OCI-LY3 (cell line): ENCODE data around the gene FOXJ3.

Source experiments
- H2AFZ ChIP-seq: fragments of 200-600, 300-600 bp; shearing (Covaris generic); 2 replicates; pipeline ENCODE4 v1.6.0; 2014; ENCODE audit warnings: antibody characterized with exemption, low read depth, low read length
- H3K27ac ChIP-seq: fragments of 200-600, 300-600 bp; sonication (generic); 2 replicates; pipeline ENCODE4 v1.5.1; 2014; ENCODE audit warnings: mild to moderate bottlenecking, low read length, moderate library complexity, mixed read lengths
- H3K27me3 ChIP-seq: fragments of 200-600, 300-600 bp; sonication (generic); 2 replicates; pipeline ENCODE4 v1.6.1; 2014; ENCODE audit warnings: low read depth, low read length, mixed read lengths
- H3K36me3 ChIP-seq: fragments of 200-600, 300-600 bp; sonication (generic); replicated peaks from 2 replicates; pipeline ENCODE3; 2014; ENCODE audit warnings: low read depth, low read length, mixed read lengths
- H3K4me1 ChIP-seq: fragments of 300-600, 200-600 bp; sonication (generic); 2 replicates; pipeline ENCODE4 v1.6.1; 2014; ENCODE audit warnings: low read length, mixed read lengths
- H3K4me2 ChIP-seq: fragments of 200-600, 300-600 bp; sonication (generic); 2 replicates; pipeline ENCODE4 v1.6.1; 2014; ENCODE audit warnings: low read length, mixed read lengths
- H3K4me3 ChIP-seq: fragments of 300-600, 200-600 bp; sonication (generic); 2 replicates; pipeline ENCODE4 v1.5.1; 2014; ENCODE audit warnings: antibody characterized with exemption, mild to moderate bottlenecking, low read length, moderate library complexity
- H3K79me2 ChIP-seq: fragments of 300-600, 200-600 bp; shearing (Covaris generic); 2 replicates; pipeline ENCODE4 v1.6.1; 2014; ENCODE audit warnings: mild to moderate bottlenecking, low read length, mixed read lengths
- H3K9ac ChIP-seq: fragments of 300-600, 200-600 bp; shearing (Covaris generic); 2 replicates; pipeline ENCODE4 v1.6.0; 2014; ENCODE audit warnings: mild to moderate bottlenecking, low read length, moderate library complexity
- H3K9me3 ChIP-seq: fragments of 200-600, 300-600 bp; shearing (Covaris generic); 2 replicates; pipeline ENCODE4 v1.6.1; 2014; ENCODE audit warnings: low read length, mixed read lengths; ENCODE audit not compliant: insufficient read depth
- H4K20me1 ChIP-seq: fragments of 200-600, 300-600 bp; sonication (generic); 2 replicates; pipeline ENCODE4 v1.6.1; 2016; ENCODE audit warnings: low read length, mixed read lengths; ENCODE audit not compliant: insufficient read depth
- EZH2phosphoT487 ChIP-seq: fragments of 200-600 bp; shearing (Covaris generic); IDR thresholded peaks from 2 replicates; pipeline ENCODE4 v1.6.1; 2018; ENCODE audit warnings: antibody characterized with exemption, mixed run types, low read depth
- TF ChIP-seq, protein P1 (sequence below): fragments of 200-600, 300-600 bp; sonication (generic); IDR thresholded peaks from 2 replicates; pipeline ENCODE4 v1.5.1; 2014; ENCODE audit warnings: antibody characterized with exemption, low read length, low read depth

The FOXJ3 gene

DNA sequence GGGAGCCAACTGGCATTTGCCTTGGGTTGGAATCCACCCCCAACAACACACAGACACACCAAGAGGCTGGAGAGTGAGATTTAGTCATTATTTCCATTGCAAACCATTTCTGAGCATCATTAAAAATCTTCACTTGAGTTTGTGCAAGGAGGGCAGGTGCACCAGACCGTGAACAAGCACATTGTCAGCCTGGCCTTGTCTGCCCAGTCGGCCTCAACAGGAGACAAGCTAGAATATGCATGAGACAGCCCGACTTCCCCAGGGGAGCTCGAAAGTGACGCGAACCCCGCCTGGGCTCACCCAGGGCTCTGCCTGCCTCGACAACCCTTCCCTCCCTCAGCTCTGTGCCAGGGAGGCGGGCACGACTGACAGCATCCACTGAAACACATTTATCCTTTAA lies 197.3 kb downstream of the FOXJ3 start:
- TF ChIP-seq, protein P1, sequence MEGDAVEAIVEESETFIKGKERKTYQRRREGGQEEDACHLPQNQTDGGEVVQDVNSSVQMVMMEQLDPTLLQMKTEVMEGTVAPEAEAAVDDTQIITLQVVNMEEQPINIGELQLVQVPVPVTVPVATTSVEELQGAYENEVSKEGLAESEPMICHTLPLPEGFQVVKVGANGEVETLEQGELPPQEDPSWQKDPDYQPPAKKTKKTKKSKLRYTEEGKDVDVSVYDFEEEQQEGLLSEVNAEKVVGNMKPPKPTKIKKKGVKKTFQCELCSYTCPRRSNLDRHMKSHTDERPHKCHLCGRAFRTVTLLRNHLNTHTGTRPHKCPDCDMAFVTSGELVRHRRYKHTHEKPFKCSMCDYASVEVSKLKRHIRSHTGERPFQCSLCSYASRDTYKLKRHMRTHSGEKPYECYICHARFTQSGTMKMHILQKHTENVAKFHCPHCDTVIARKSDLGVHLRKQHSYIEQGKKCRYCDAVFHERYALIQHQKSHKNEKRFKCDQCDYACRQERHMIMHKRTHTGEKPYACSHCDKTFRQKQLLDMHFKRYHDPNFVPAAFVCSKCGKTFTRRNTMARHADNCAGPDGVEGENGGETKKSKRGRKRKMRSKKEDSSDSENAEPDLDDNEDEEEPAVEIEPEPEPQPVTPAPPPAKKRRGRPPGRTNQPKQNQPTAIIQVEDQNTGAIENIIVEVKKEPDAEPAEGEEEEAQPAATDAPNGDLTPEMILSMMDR, result no peak
- no peak for TF ChIP-seq EZH2phosphoT487

DNA sequence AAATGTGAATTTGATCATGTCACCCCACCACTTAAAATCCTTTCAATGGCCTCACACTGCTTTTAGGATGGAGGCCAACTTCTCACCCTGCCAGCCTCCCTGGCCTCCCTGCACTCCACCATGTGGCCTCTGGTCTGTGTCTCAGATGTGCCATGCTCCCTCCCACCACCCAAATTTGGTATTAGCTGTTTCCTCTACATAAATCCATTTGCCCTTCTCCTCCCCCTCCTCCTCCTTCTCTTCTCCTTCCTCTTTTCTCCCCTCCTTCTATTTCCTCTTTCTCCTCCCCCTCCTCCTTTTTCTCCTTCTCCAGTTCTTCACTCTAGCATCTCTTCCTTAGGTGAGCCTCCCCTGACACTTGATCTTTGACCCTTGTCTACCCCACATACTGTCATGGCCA lies 198.6 kb downstream of the FOXJ3 start:
- TF ChIP-seq, protein P1, result no peak
- TF ChIP-seq EZH2phosphoT487, result no peak
- Histone ChIP-seq H3K4me1 (peaks cover 17% of the 10 kb centered on the region; the same call in 1 of the 2 replicates), H3K9me3 (no peaks in the 10 kb centered on the region), H2AFZ (no peak overlapping the region), H3K4me3 (no peak overlapping the region), H3K27ac (no peak overlapping the region), H3K79me2 (no peaks in the 10 kb centered on the region), H3K27me3 (no peaks in the 10 kb centered on the region), H3K36me3 (no peaks in the 10 kb centered on the region), H3K4me2 (no peak overlapping the region), H4K20me1 (no peaks in the 10 kb centered on the region), H3K9ac (no peak overlapping the region)

More for the DNA sequence above, 197.3 kb downstream of the FOXJ3 start:
- H3K27me3 ChIP-seq, result no peaks in the 10 kb centered on the region
- no peaks in the 10 kb centered on the region for H3K36me3 ChIP-seq
- no peak overlapping the region for H2AFZ ChIP-seq
- H3K4me3 ChIP-seq, result no peak overlapping the region
- H3K4me2 ChIP-seq, result no peak overlapping the region
- peaks cover 18% of the 10 kb centered on the region; the same call in 1 of the 2 replicates for H3K4me1 ChIP-seq
- no peaks in the 10 kb centered on the region for H4K20me1 ChIP-seq
- H3K79me2 ChIP-seq, result no peaks in the 10 kb centered on the region
- H3K9ac ChIP-seq, result no peak overlapping the region
- H3K9me3 ChIP-seq, result no peaks in the 10 kb centered on the region
- no peak overlapping the region for H3K27ac ChIP-seq

- H3K4me1 ChIP-seq, result peaks cover 17% of the 10 kb centered on the region; the same call in 1 of the 2 replicates
- H4K20me1 ChIP-seq, result no peaks in the 10 kb centered on the region
- H3K36me3 ChIP-seq, result no peaks in the 10 kb centered on the region
- no peak overlapping the region for H3K4me3 ChIP-seq
- H3K79me2 ChIP-seq, result no peaks in the 10 kb centered on the region
- no peaks in the 10 kb centered on the region for H3K9me3 ChIP-seq
- no peak overlapping the region for H3K4me2 ChIP-seq
- TF ChIP-seq EZH2phosphoT487, result no peak
- H3K27ac ChIP-seq, result no peak overlapping the region
- H3K27me3 ChIP-seq, result no peaks in the 10 kb centered on the region
- no peak overlapping the region for H2AFZ ChIP-seq
- H3K9ac ChIP-seq, result no peak overlapping the region
These were observed 199.6 kb downstream of the FOXJ3 start for GRCh38 chr1:42135426-42135825.

GRCh38 chr1:42133809-42134526 lies 201.1 kb downstream of the FOXJ3 start:
- H3K36me3 ChIP-seq, result no peaks in the 10 kb centered on the region
- H3K27me3 ChIP-seq, result no peaks in the 10 kb centered on the region
- H3K79me2 ChIP-seq, result no peaks in the 10 kb centered on the region
- no peaks in the 10 kb centered on the region for H4K20me1 ChIP-seq
- TF ChIP-seq, protein P1, result no peak
- TF ChIP-seq EZH2phosphoT487, result no peak
- H3K9me3 ChIP-seq, result no peaks in the 10 kb centered on the region
- H2AFZ ChIP-seq, result no peak overlapping the region
- H3K4me1 ChIP-seq, result peaks cover 17% of the 10 kb centered on the region; the same call in 1 of the 2 replicates
- H3K27ac ChIP-seq, result no peak overlapping the region
- peak overlapping the region; percentile 29; the same call in 1 of the 2 replicates for H3K4me2 ChIP-seq
- H3K9ac ChIP-seq, result no peak overlapping the region
- no peak overlapping the region for H3K4me3 ChIP-seq
